CD4-positive, alpha-beta memory T cell (primary cell): ENCODE data around the gene CLEC16A. TPM values are rescaled to one million over a fixed set of nuclear protein-coding genes. Genes with fewer than 3 reads are reported as not detected.
"Not testable (repeated sequence)": the region's sequence is repeated elsewhere in the genome, so short reads cannot be mapped to it uniquely, and the experiment has no call there.

Experiments used
- CTCF ChIA-PET: fragments of 350-600 bp; sonication (Branson Sonifier 250); formaldehyde crosslinking; loops from one replicate; lab custom pipeline; 2021; ENCODE audit warnings: inconsistent platforms; ENCODE audit not compliant: partially characterized antibody; lab: Charles Lee
- POLR2A ChIA-PET: fragments of 350-600 bp; sonication (Branson Sonifier 250); formaldehyde crosslinking; loops from one replicate; lab custom pipeline; 2021; ENCODE audit not compliant: partially characterized antibody; lab: Charles Lee
- DNase-seq, 5 donors: peaks; one replicate each; pipeline versions ENCODE4 v3.0.0 to v3.0.0-alpha.2; 2020 to 2022; ENCODE audit warnings: mixed read lengths in 1 of 5
- H3K27ac ChIP-seq: one replicate; pipeline ENCODE4 v1.7.0; 2013; ENCODE audit warnings: low read depth, low read length
- H3K27me3 ChIP-seq: 2 replicates; pipeline ENCODE4 v1.7.0; 2013; ENCODE audit warnings: mild to moderate bottlenecking, low read length, moderate library complexity; ENCODE audit not compliant: insufficient read depth
- H3K36me3 ChIP-seq: 2 replicates; pipeline ENCODE4 v1.7.0; 2013; ENCODE audit warnings: mild to moderate bottlenecking, low read length, moderate library complexity; ENCODE audit not compliant: insufficient read depth
- H3K4me1 ChIP-seq: 2 replicates; pipeline ENCODE4 v1.7.0; 2013; ENCODE audit warnings: mild to moderate bottlenecking, low read length, moderate library complexity; ENCODE audit not compliant: insufficient read depth
- H3K4me3 ChIP-seq, 2 donors: one replicate each; pipeline ENCODE4 v1.7.0; 2013; ENCODE audit warnings: low read length in 2 of 2, mild to moderate bottlenecking in 1 of 2
- H3K9me3 ChIP-seq, 2 donors: one replicate each; pipeline ENCODE4 v1.7.0; 2013; ENCODE audit warnings: low read length in 2 of 2, control low read depth in 1 of 2; ENCODE audit not compliant: control insufficient read depth in 1 of 2
- H3K27ac Mint-ChIP-seq, 7 donors: one replicate each; pipeline ENCODE4 v1.8.0; 2020 to 2021; ENCODE audit warnings: mixed read lengths in 7 of 7, mild to moderate bottlenecking in 6 of 7, inconsistent platforms in 3 of 7, moderate library complexity in 3 of 7
- H3K27me3 Mint-ChIP-seq, 2 donors: one replicate each; pipeline ENCODE4 v1.8.0; 2020 to 2021; ENCODE audit warnings: mixed read lengths in 2 of 2
- H3K36me3 Mint-ChIP-seq, 2 donors: one replicate each; pipeline ENCODE4 v1.8.0; 2020 to 2021; ENCODE audit warnings: mixed read lengths in 2 of 2, inconsistent platforms in 1 of 2, mild to moderate bottlenecking in 1 of 2
- H3K4me1 Mint-ChIP-seq, 4 donors: one replicate each; pipeline ENCODE4 v1.8.0; 2020 to 2021; ENCODE audit warnings: mixed read lengths in 4 of 4, mild to moderate bottlenecking in 1 of 4
- H3K4me3 Mint-ChIP-seq, 8 donors: one replicate each; pipeline ENCODE4 v1.8.0; 2020 to 2021; ENCODE audit warnings: mixed read lengths in 8 of 8, mild to moderate bottlenecking in 7 of 8, moderate library complexity in 6 of 8, inconsistent platforms in 3 of 8
- H3K9me3 Mint-ChIP-seq, 8 donors: one replicate each; pipeline ENCODE4 v1.8.0; 2020 to 2021; ENCODE audit warnings: mixed read lengths in 8 of 8, mild to moderate bottlenecking in 5 of 8, inconsistent platforms in 3 of 8, moderate library complexity in 1 of 8
- intact Hi-C: fragments of 100-400 bp; cut with micrococcal nuclease; formaldehyde crosslinking; loops from one replicate; pipeline ENCODE4 v1.15.1; 2023
- polyA plus RNA-seq, 2 donors: library from polyadenylated mRNA; unstranded; fragments of 300-500 nt; fragmentation: Illumina TruSeq; gene quantifications; one replicate each; pipeline ENCODE4 v1.2.3, GENCODE V29; 2021
- total RNA-seq, 2 experiments: library from RNA; stranded (reverse); gene quantifications; one replicate each; pipeline ENCODE4 v1.2.3, GENCODE V29; 2021

Gene CLEC16A
- total and polyA plus RNA-seq, 4 experiments from 2014 or later, result 5.2 to 28.4 (median 24.5) TPM

GRCh38 chr16:10926094-10926493 lies 18.3 kb upstream of the CLEC16A start:
- H3K36me3 ChIP-seq, result peaks cover 27% of the 10 kb centered on the region
- no peak for DNase-seq
- peaks cover 0 to 5% (median 4%) of the 10 kb centered on the region in 4 donors for H3K4me1 Mint-ChIP-seq
- H3K27ac ChIP-seq, result no peak overlapping the region
- H3K4me1 ChIP-seq, result no peaks in the 10 kb centered on the region
- no peaks in the 10 kb centered on the region for H3K27me3 Mint-ChIP-seq
- intact Hi-C loops, result no loop called here
- H3K4me3 ChIP-seq, result no peak overlapping the region
- H3K27ac Mint-ChIP-seq, result no peak overlapping the region
- no peaks in the 10 kb centered on the region for H3K9me3 ChIP-seq
- ChIA-PET POLR2A (no interaction called here), CTCF (interaction anchor here (1.5 kb wide), 1 partner anchor 14 kb away, joined by 4 read pairs; no protein-coding TSS in a partner anchor)
- no peak overlapping the region for H3K4me3 Mint-ChIP-seq
- no peaks in the 10 kb centered on the region for H3K27me3 ChIP-seq
- H3K9me3 Mint-ChIP-seq, result no peaks in the 10 kb centered on the region
- peaks cover 29 to 46% of the 10 kb centered on the region in 2 donors for H3K36me3 Mint-ChIP-seq

GRCh38 chr16:10926867-10927266 lies 17.5 kb upstream of the CLEC16A start:
- Mint-ChIP-seq H3K4me1 (peaks cover 0 to 5% (median 4%) of the 10 kb centered on the region in 4 donors), H3K9me3 (no peaks in the 10 kb centered on the region), H3K27ac (peak overlapping the region in 1 of 7 donors; percentile 42), H3K36me3 (peaks cover 32 to 51% of the 10 kb centered on the region in 2 donors), H3K4me3 (no peak overlapping the region), H3K27me3 (no peaks in the 10 kb centered on the region)
- POLR2A ChIA-PET, result no interaction called here
- Histone ChIP-seq H3K4me3 (no peak overlapping the region), H3K4me1 (no peaks in the 10 kb centered on the region), H3K27me3 (no peaks in the 10 kb centered on the region), H3K36me3 (peaks cover 27% of the 10 kb centered on the region), H3K9me3 (no peaks in the 10 kb centered on the region), H3K27ac (no peak overlapping the region)
- DNase-seq, result no peak
- intact Hi-C loops, result no loop called here
- CTCF ChIA-PET, result interaction anchor here (1.3 to 2.5 kb wide), 3 partner anchors 9 to 15 kb away, joined by 3 to 12 read pairs (median 4); partner anchors contain the start of gene DEXI

- H3K36me3 ChIP-seq, result peaks cover 27% of the 10 kb centered on the region
- Mint-ChIP-seq H3K27me3 (no peaks in the 10 kb centered on the region), H3K4me3 (no peak overlapping the region), H3K36me3 (peaks cover 32 to 53% of the 10 kb centered on the region in 2 donors), H3K27ac (no peak overlapping the region), H3K9me3 (no peaks in the 10 kb centered on the region), H3K4me1 (peaks cover 0 to 5% (median 4%) of the 10 kb centered on the region in 4 donors)
- no peak for DNase-seq
- no peak overlapping the region for H3K4me3 ChIP-seq
- no peaks in the 10 kb centered on the region for H3K9me3 ChIP-seq
- H3K27me3 ChIP-seq, result no peaks in the 10 kb centered on the region
- ChIA-PET CTCF (interaction anchor here (1.3 to 2.5 kb wide), 3 partner anchors 9 to 15 kb away, joined by 3 to 12 read pairs (median 4); partner anchors contain the start of gene DEXI), POLR2A (no interaction called here)
- H3K4me1 ChIP-seq, result no peaks in the 10 kb centered on the region
- H3K27ac ChIP-seq, result no peak overlapping the region
- intact Hi-C loops, result no loop called here
Measured at GRCh38 chr16:10927497-10928112, 16.8 kb upstream of the CLEC16A start.

GRCh38 chr16:10929097-10929496 lies 15.3 kb upstream of the CLEC16A start:
- H3K9me3 ChIP-seq, POLR2A ChIA-PET, H3K4me1 ChIP-seq, H3K27me3 Mint-ChIP-seq, H3K4me3 ChIP-seq, H3K27ac ChIP-seq, H3K9me3 Mint-ChIP-seq, H3K4me3 Mint-ChIP-seq, intact Hi-C loops, DNase-seq, H3K27me3 ChIP-seq: not testable (repeated sequence)
- H3K36me3 ChIP-seq, result peaks cover 32% of the 10 kb centered on the region
- peaks cover 7 to 15% (median 11%) of the 10 kb centered on the region in 4 donors for H3K4me1 Mint-ChIP-seq
- CTCF ChIA-PET, result interaction anchor here (2.5 kb wide), 1 partner anchor 11 kb away, joined by 12 read pairs; no protein-coding TSS in a partner anchor
- H3K27ac Mint-ChIP-seq, result peak overlapping the region in 1 of 7 donors; percentile 43
- H3K36me3 Mint-ChIP-seq, result peaks cover 32 to 54% of the 10 kb centered on the region in 2 donors

DNA sequence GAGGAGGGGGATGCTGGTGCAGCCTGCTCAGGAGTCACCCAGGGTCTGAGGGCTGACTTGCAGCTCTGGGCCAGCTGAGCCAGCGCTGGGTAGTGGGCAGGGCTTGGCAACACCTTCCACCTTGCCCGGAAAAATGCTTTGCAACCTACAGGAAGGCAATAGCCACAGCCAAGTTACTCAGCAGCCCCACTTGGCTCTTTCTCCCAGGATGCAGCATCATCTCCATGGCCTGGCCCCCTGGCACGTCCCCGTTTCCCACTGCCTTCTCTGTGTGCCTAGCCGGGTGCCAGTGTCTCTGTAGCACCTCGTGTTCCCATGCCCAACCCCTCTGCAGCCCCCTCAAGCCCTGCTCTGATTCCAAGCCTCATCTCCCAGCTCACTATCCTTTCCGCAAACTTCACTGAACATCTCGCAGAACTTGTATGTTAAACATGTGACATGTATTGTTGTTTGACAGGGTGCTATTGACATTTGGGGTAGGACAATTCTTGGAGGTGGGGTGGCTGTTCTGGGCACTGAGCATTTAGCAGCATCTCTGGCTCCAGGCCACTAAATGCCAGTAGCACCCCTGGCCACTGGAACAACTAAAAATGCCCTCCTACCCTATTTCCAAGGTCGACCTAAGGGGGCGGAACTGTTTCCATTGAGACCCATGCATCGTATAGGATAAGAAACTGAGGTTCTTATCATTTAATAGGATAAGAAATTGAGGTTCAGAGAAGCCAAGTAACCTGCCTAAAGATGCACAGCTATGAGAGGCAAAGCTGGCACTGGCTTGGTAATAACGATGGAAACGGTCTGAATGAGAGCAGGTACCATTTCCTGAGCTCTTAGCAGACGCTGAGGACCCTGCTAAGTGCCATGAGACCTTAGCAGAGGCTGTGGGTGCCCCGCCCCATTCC lies 14.3 kb upstream of the CLEC16A start:
- peaks cover 32% of the 10 kb centered on the region for H3K36me3 ChIP-seq
- peak overlapping the region in 1 of 7 donors; percentile 84 for H3K27ac Mint-ChIP-seq

DNA sequence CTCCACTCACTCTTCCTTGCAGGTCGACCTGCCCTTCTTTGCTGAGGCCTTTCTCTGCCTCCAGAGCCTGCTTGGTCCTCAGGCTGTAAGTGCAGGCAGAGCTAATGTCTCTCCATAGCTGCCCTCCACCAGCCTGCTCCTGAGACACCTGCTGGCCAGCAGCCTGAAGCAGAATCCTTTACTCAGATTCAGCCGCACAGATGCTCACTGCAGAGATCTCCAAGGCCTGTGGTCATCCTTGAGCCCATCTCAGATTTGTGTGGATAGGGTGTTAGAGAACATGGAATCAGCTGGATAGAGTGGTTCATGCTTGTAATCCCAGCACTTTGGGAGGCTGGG lies 13.6 kb upstream of the CLEC16A start:
- Histone ChIP-seq H3K36me3 (peaks cover 27% of the 10 kb centered on the region), H3K27ac (no peak overlapping the region), H3K4me3 (no peak overlapping the region), H3K27me3 (no peaks in the 10 kb centered on the region), H3K4me1 (peaks cover 15% of the 10 kb centered on the region), H3K9me3 (no peaks in the 10 kb centered on the region)
- intact Hi-C loops, result no loop called here
- CTCF ChIA-PET, result no interaction called here
- Mint-ChIP-seq H3K27ac (no peak overlapping the region), H3K36me3 (peaks cover 24 to 49% of the 10 kb centered on the region in 2 donors), H3K9me3 (no peaks in the 10 kb centered on the region), H3K4me1 (peaks cover 14 to 32% (median 24%) of the 10 kb centered on the region in 4 donors), H3K27me3 (no peaks in the 10 kb centered on the region), H3K4me3 (no peak overlapping the region)
- POLR2A ChIA-PET, result no interaction called here
- DNase-seq, result no peak

More for the DNA sequence above, 14.3 kb upstream of the CLEC16A start:
- POLR2A ChIA-PET, result no interaction called here
- CTCF ChIA-PET, result no interaction called here
- intact Hi-C loops, result no loop called here
- Mint-ChIP-seq H3K27me3 (no peaks in the 10 kb centered on the region), H3K36me3 (peaks cover 28 to 50% of the 10 kb centered on the region in 2 donors), H3K9me3 (no peaks in the 10 kb centered on the region), H3K4me1 (peaks cover 10 to 25% (median 19%) of the 10 kb centered on the region in 4 donors), H3K4me3 (no peak overlapping the region)
- Histone ChIP-seq H3K9me3 (no peaks in the 10 kb centered on the region), H3K4me3 (no peak overlapping the region), H3K4me1 (peaks cover 9% of the 10 kb centered on the region), H3K27ac (no peak overlapping the region), H3K27me3 (no peaks in the 10 kb centered on the region)
- DNase-seq, result no peak

GRCh38 chr16:10931134-10931533 lies 13.2 kb upstream of the CLEC16A start:
- peak overlapping the region in 3 of 7 donors; percentile 22 to 82 (median 69) for H3K27ac Mint-ChIP-seq
- no peak for DNase-seq
- no peak overlapping the region for H3K4me3 Mint-ChIP-seq
- peaks cover 18 to 36% (median 28%) of the 10 kb centered on the region in 4 donors for H3K4me1 Mint-ChIP-seq
- peaks cover 19% of the 10 kb centered on the region for H3K4me1 ChIP-seq
- H3K36me3 Mint-ChIP-seq, result peaks cover 23 to 50% of the 10 kb centered on the region in 2 donors
- H3K9me3 ChIP-seq, result no peaks in the 10 kb centered on the region
- H3K27ac ChIP-seq, result no peak overlapping the region
- H3K36me3 ChIP-seq, result peaks cover 25% of the 10 kb centered on the region
- no peaks in the 10 kb centered on the region for H3K9me3 Mint-ChIP-seq
- ChIA-PET CTCF (no interaction called here), POLR2A (no interaction called here)
- H3K4me3 ChIP-seq, result no peak overlapping the region
- intact Hi-C loops, result no loop called here
- no peaks in the 10 kb centered on the region for H3K27me3 ChIP-seq
- H3K27me3 Mint-ChIP-seq, result no peaks in the 10 kb centered on the region
